ENCODE results near the gene BATF. TPM values are rescaled to one million over a fixed set of nuclear protein-coding genes. Genes with fewer than 3 reads are reported as not detected.

BATF gene
- total and polyA plus RNA-seq, 7 experiments from 2014 or later, result 6.8 to 70.0 (median 18.1) TPM

- Histone ChIP-seq H3K36me3 (ENCODE audit: control insufficient read depth in 2 of 3, insufficient read depth in 3 of 3, low read length in 3 of 3) (peaks cover 0 to 22% (median 0%) of the 10 kb centered on the region in 3 experiments), H3K4me3 (ENCODE audit: low read length) (no peak overlapping the region), H3K4me1 (ENCODE audit: control insufficient read depth in 2 of 2, insufficient read depth in 2 of 2, low read length in 2 of 2) (peaks cover 0 to 24% of the 10 kb centered on the region in 2 donors), H3K27me3 (ENCODE audit: control insufficient read depth in 2 of 2, insufficient read depth in 2 of 2, low read length in 2 of 2) (no peaks in the 10 kb centered on the region), H3K9me3 (ENCODE audit: control insufficient read depth in 2 of 3, low read length in 3 of 3) (no peaks in the 10 kb centered on the region), H3K27ac (ENCODE audit: low read depth, low read length) (no peak overlapping the region)
- intact Hi-C loops (cut with micrococcal nuclease), result no loop called here
- CTCF ChIA-PET, result interaction anchor here (1.8 kb wide), 1 partner anchor 12 kb away, joined by 6 read pairs; no protein-coding TSS in a partner anchor
- Mint-ChIP-seq H3K4me1 (peaks cover 4 to 45% (median 12%) of the 10 kb centered on the region in 7 donors), H3K27ac (peak overlapping the region in 3 of 9 donors; percentile 6 to 57 (median 38)), H3K36me3 (peaks cover 0 to 20% (median 0%) of the 10 kb centered on the region in 5 donors), H3K4me3 (no peak overlapping the region), H3K27me3 (no peaks in the 10 kb centered on the region), H3K9me3 (no peaks in the 10 kb centered on the region)
- DNase-seq (no peak), ATAC-seq (peak; percentile 42)
- POLR2A ChIA-PET, result no interaction called here
Measured at GRCh38 chr14:75549169-75549568, 26.9 kb downstream of the BATF start.

DNA sequence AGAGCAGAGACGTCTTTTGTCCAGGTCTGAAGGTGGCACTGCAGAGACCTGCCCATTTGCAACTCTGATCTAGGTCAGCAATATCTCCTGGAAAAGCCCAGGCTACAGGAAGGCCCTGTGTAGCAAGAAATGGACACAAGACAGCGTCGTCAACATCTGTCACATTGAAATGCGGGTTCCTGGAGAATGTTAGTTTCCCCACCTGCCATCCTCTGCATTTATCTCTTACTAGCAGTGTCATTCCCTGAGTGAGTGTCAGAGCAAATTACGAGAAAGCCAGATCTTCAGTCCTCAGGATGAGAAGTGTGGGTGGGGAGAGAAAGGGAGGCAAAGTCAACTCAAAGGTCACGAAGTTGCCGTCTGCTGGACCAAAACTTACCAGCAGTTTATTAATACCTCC lies 28.8 kb downstream of the BATF start:
- intact Hi-C loops (cut with micrococcal nuclease), result no loop called here
- no peaks in the 10 kb centered on the region for H3K27me3 ChIP-seq (ENCODE audit: control insufficient read depth in 2 of 2, insufficient read depth in 2 of 2, low read length in 2 of 2)
- no peak overlapping the region for H3K4me3 ChIP-seq (ENCODE audit: low read length)
- Mint-ChIP-seq H3K36me3 (peaks cover 0 to 26% (median 3%) of the 10 kb centered on the region in 5 donors), H3K27ac (no peak overlapping the region), H3K27me3 (no peaks in the 10 kb centered on the region), H3K9me3 (peaks cover 0 to 1% (median 0%) of the 10 kb centered on the region in 11 donors), H3K4me3 (no peak overlapping the region), H3K4me1 (peaks cover 0 to 50% (median 4%) of the 10 kb centered on the region in 7 donors)
- H3K36me3 ChIP-seq (ENCODE audit: control insufficient read depth in 2 of 3, insufficient read depth in 3 of 3, low read length in 3 of 3), result peaks cover 0 to 22% (median 0%) of the 10 kb centered on the region in 3 experiments
- ChIA-PET POLR2A (no interaction called here), CTCF (interaction anchor here (0.7 to 1.9 kb wide), 2 partner anchors 10 to 130 kb away, joined by 3 to 4 read pairs; no protein-coding TSS in a partner anchor)
- no peak overlapping the region for H3K27ac ChIP-seq (ENCODE audit: low read depth, low read length)
- no peaks in the 10 kb centered on the region for H3K9me3 ChIP-seq (ENCODE audit: control insufficient read depth in 2 of 3, low read length in 3 of 3)
- ATAC-seq (no peak), DNase-seq (no peak)
- peaks cover 0 to 16% of the 10 kb centered on the region in 2 donors for H3K4me1 ChIP-seq (ENCODE audit: control insufficient read depth in 2 of 2, insufficient read depth in 2 of 2, low read length in 2 of 2)

- Mint-ChIP-seq H3K27ac (no peak overlapping the region), H3K27me3 (no peaks in the 10 kb centered on the region), H3K9me3 (peaks cover 0 to 6% (median 0%) of the 10 kb centered on the region in 11 donors), H3K4me1 (peaks cover 0 to 52% (median 0%) of the 10 kb centered on the region in 7 donors), H3K4me3 (no peak overlapping the region), H3K36me3 (peaks cover 0 to 29% (median 5%) of the 10 kb centered on the region in 5 donors)
- CTCF ChIA-PET, result interaction anchor here (0.6 to 1.9 kb wide), 5 partner anchors 8 to 252 kb away, joined by 3 to 4 read pairs (median 4); no protein-coding TSS in a partner anchor
- Histone ChIP-seq H3K4me3 (ENCODE audit: low read length) (no peak overlapping the region), H3K36me3 (ENCODE audit: control insufficient read depth in 2 of 3, insufficient read depth in 3 of 3, low read length in 3 of 3) (peaks cover 0 to under 1% (median 0%) of the 10 kb centered on the region in 3 experiments), H3K27ac (ENCODE audit: low read depth, low read length) (no peak overlapping the region), H3K27me3 (ENCODE audit: control insufficient read depth in 2 of 2, insufficient read depth in 2 of 2, low read length in 2 of 2) (no peaks in the 10 kb centered on the region), H3K9me3 (ENCODE audit: control insufficient read depth in 2 of 3, low read length in 3 of 3) (no peaks in the 10 kb centered on the region), H3K4me1 (ENCODE audit: control insufficient read depth in 2 of 2, insufficient read depth in 2 of 2, low read length in 2 of 2) (peaks cover 0 to 16% of the 10 kb centered on the region in 2 donors)
- intact Hi-C loops (cut with micrococcal nuclease), result no loop called here
- POLR2A ChIA-PET, result interaction anchor here (1.9 kb wide), 1 partner anchor 10 kb away, joined by 6 read pairs; no protein-coding TSS in a partner anchor
- DNase-seq (no peak), ATAC-seq (no peak)
Measured at GRCh38 chr14:75553157-75553556, 30.9 kb downstream of the BATF start.

- H3K4me1 Mint-ChIP-seq, result peaks cover 0 to 51% (median 0%) of the 10 kb centered on the region in 7 donors
- Histone ChIP-seq H3K4me1 (ENCODE audit: control insufficient read depth in 2 of 2, insufficient read depth in 2 of 2, low read length in 2 of 2) (peaks cover 0 to 16% of the 10 kb centered on the region in 2 donors), H3K36me3 (ENCODE audit: control insufficient read depth in 2 of 3, insufficient read depth in 3 of 3, low read length in 3 of 3) (no peaks in the 10 kb centered on the region), H3K9me3 (ENCODE audit: control insufficient read depth in 2 of 3, low read length in 3 of 3) (no peaks in the 10 kb centered on the region), H3K4me3 (ENCODE audit: low read length) (no peak overlapping the region), H3K27me3 (ENCODE audit: control insufficient read depth in 2 of 2, insufficient read depth in 2 of 2, low read length in 2 of 2) (no peaks in the 10 kb centered on the region), H3K27ac (ENCODE audit: low read depth, low read length) (no peak overlapping the region)
- intact Hi-C loops (cut with micrococcal nuclease), result no loop called here
- no peaks in the 10 kb centered on the region for H3K27me3 Mint-ChIP-seq
- ChIA-PET POLR2A (interaction anchor here (1.9 kb wide), 1 partner anchor 11 kb away, joined by 6 read pairs; no protein-coding TSS in a partner anchor), CTCF (interaction anchor here (0.6 to 1.8 kb wide), 4 partner anchors 23 to 248 kb away, joined by 3 to 4 read pairs (median 4); no protein-coding TSS in a partner anchor)
- H3K27ac Mint-ChIP-seq, result no peak overlapping the region
- H3K9me3 Mint-ChIP-seq, result peaks cover 0 to 6% (median 0%) of the 10 kb centered on the region in 11 donors
- DNase-seq, result no peak
- no peak overlapping the region for H3K4me3 Mint-ChIP-seq
- H3K36me3 Mint-ChIP-seq, result peaks cover 0 to 24% (median 4%) of the 10 kb centered on the region in 5 donors
- ATAC-seq, result no peak
Measured at GRCh38 chr14:75553761-75554364, 31.6 kb downstream of the BATF start.

- intact Hi-C loops (cut with micrococcal nuclease), result no loop called here
- no peaks in the 10 kb centered on the region for H3K27me3 Mint-ChIP-seq
- ATAC-seq (no peak), DNase-seq (no peak)
- Histone ChIP-seq H3K36me3 (ENCODE audit: control insufficient read depth in 2 of 3, insufficient read depth in 3 of 3, low read length in 3 of 3) (no peaks in the 10 kb centered on the region), H3K4me1 (ENCODE audit: control insufficient read depth in 2 of 2, insufficient read depth in 2 of 2, low read length in 2 of 2) (peaks cover 0 to 16% of the 10 kb centered on the region in 2 donors), H3K27ac (ENCODE audit: low read depth, low read length) (no peak overlapping the region), H3K9me3 (ENCODE audit: control insufficient read depth in 2 of 3, low read length in 3 of 3) (no peaks in the 10 kb centered on the region), H3K27me3 (ENCODE audit: control insufficient read depth in 2 of 2, insufficient read depth in 2 of 2, low read length in 2 of 2) (no peaks in the 10 kb centered on the region), H3K4me3 (ENCODE audit: low read length) (no peak overlapping the region)
- H3K4me3 Mint-ChIP-seq, result no peak overlapping the region
- peaks cover 0 to 24% (median 4%) of the 10 kb centered on the region in 5 donors for H3K36me3 Mint-ChIP-seq
- ChIA-PET CTCF (interaction anchor here (0.6 to 1.5 kb wide), 2 partner anchors 23 to 79 kb away, joined by 3 to 4 read pairs; no protein-coding TSS in a partner anchor), POLR2A (no interaction called here)
- peak overlapping the region in 1 of 9 donors; percentile 67 for H3K27ac Mint-ChIP-seq
- H3K9me3 Mint-ChIP-seq, result peaks cover 0 to 6% (median 0%) of the 10 kb centered on the region in 11 donors
- H3K4me1 Mint-ChIP-seq, result peaks cover 0 to 52% (median under 1%) of the 10 kb centered on the region in 7 donors
Measured at GRCh38 chr14:75554482-75554881, 32.2 kb downstream of the BATF start.

DNA sequence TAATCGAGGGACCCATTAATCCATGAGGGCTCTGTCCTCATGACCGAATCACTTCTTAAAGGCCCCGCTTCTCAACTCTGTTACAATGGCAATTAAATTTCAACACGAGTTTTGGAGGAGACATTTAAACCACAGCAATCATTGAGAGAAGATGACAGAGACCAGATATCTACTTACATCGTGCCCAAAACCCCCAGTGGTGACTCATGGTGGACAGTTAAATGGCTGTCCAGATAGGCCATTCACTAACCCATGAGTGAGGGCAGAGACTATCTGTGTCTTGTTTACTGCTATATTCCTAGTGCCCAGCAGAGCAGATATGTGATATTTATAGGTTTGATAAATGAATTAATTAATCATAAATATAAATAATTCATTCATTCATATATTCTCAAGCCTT lies 36.2 kb downstream of the BATF start:
- Histone ChIP-seq H3K27me3 (ENCODE audit: control insufficient read depth in 2 of 2, insufficient read depth in 2 of 2, low read length in 2 of 2) (no peaks in the 10 kb centered on the region), H3K4me3 (ENCODE audit: low read length) (no peak overlapping the region), H3K4me1 (ENCODE audit: control insufficient read depth in 2 of 2, insufficient read depth in 2 of 2, low read length in 2 of 2) (peaks cover 4 to 7% of the 10 kb centered on the region in 2 donors), H3K9me3 (ENCODE audit: control insufficient read depth in 2 of 3, low read length in 3 of 3) (no peaks in the 10 kb centered on the region), H3K36me3 (ENCODE audit: control insufficient read depth in 2 of 3, insufficient read depth in 3 of 3, low read length in 3 of 3) (no peaks in the 10 kb centered on the region), H3K27ac (ENCODE audit: low read depth, low read length) (no peak overlapping the region)
- H3K27me3 Mint-ChIP-seq, result no peaks in the 10 kb centered on the region
- H3K4me3 Mint-ChIP-seq, result no peak overlapping the region
- ChIA-PET CTCF (no interaction called here), POLR2A (no interaction called here)
- peaks cover 0 to 6% (median 0%) of the 10 kb centered on the region in 11 donors for H3K9me3 Mint-ChIP-seq
- intact Hi-C loops (cut with micrococcal nuclease), result no loop called here
- DNase-seq, result no peak
- ATAC-seq, result no peak
- H3K36me3 Mint-ChIP-seq, result peaks cover 0 to 19% (median 4%) of the 10 kb centered on the region in 5 donors
- H3K27ac Mint-ChIP-seq, result peak overlapping the region in 1 of 9 donors; percentile 16
- H3K4me1 Mint-ChIP-seq, result peaks cover 16 to 66% (median 23%) of the 10 kb centered on the region in 7 donors

Data from naive thymus-derived CD4-positive, alpha-beta T cell (primary cell).